HG02973 (cell line): ENCODE results near the gene CCL17.
"Not testable (repeated sequence)": the region's sequence is repeated elsewhere in the genome, so short reads cannot be mapped to it uniquely, and the experiment has no call there.

Experiments used
- ATAC-seq: cut with Tn5 transposase; IDR thresholded peaks from one replicate; pipeline ENCODE4 v1.9.1; 2021; ENCODE audit warnings: moderate library complexity; ENCODE audit not compliant: unreplicated experiment

The CCL17 gene

DNA sequence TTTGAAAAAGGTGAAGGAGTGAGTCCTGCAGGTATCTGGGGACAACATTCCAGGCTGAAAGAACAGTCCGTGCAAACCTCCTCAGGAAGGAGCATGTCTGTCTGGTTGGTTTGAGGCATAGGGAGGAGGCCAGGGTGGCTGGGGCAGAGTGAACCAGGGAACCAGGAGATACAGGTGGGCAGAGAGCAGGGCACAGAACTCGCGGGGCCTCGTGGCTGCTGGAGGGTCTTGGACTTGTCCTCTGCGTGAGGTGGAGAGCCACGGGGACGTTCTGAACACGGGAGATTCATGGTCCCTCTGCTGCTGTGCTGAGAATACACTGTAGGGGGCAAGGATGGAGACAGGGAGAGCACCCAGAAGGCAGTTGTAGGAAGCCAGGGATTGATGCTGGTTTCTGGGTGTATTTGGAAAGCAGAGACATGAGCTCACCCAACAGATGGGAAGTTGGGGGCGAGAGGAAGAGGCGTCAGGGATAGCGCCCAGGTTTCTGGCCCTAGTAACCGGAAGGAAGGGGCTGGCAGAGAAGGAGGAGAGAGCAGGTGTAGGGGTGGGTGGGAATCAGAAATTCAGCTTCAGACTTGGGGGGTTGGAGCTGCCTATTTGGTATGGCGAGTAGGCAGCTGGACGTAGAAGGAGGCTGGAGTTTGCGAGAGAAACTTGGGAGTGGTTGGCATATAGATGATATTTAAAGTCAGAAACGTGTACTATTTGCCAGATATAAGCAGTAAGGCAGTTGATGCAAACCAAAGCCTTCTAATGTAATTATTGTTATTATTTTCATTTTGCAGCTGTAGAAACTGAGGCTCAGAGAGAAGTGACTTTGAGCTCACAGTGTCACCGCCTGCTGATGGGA lies at the start of gene CCL17:
CCL17 (plus strand) TSS at position 803 of the 853 bp plus-strand sequence. CDS start 9,166 bp downstream, outside the sequence.
- ATAC-seq = no peak

DNA sequence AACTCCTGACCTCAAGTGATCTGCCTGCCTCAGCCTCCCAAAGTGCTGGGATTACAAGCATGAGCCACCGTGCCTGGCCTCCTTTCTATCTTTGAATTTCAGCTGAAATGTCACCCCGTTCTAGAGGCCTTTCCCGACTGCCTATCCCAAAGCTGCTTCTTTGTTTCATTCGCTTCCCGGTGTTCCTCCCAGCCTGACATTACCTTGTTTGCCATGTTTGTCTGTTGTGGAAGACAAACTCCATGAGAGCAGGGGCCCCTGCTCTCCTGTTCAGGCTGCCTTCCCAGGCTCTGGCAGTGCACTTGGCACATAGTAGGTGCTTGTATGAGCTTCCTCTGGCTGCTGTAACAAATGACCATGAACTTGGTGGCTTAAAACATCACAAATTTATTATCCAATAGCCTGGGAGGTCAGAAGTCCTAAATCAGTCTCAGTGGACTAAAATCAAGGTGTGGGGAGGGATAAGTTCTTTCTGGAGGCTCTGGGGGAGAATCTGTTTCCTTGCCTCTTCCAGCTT lies 48.6 kb upstream of the CCL17 start:
- no peak for ATAC-seq

- no peak for ATAC-seq
Measured at GRCh38 chr16:57356547-57356946, 48.0 kb upstream of the CCL17 start.

GRCh38 chr16:57357330-57358085 lies 47.1 kb upstream of the CCL17 start:
- ATAC-seq = no peak

GRCh38 chr16:57358086-57358420 lies 46.5 kb upstream of the CCL17 start:
- ATAC-seq = no peak

- no peak for ATAC-seq
Measured at GRCh38 chr16:57358527-57359095, 46.0 kb upstream of the CCL17 start, which contains the start of gene CCL22. Gene CCL22 (plus strand): TSS chr16:57358783. CDS start chr16:57358817, 34 bp downstream.

GRCh38 chr16:57360321-57360935 lies 44.1 kb upstream of the CCL17 start:
- ATAC-seq = no peak

GRCh38 chr16:57361404-57361803 lies 43.2 kb upstream of the CCL17 start:
- ATAC-seq = no peak

DNA sequence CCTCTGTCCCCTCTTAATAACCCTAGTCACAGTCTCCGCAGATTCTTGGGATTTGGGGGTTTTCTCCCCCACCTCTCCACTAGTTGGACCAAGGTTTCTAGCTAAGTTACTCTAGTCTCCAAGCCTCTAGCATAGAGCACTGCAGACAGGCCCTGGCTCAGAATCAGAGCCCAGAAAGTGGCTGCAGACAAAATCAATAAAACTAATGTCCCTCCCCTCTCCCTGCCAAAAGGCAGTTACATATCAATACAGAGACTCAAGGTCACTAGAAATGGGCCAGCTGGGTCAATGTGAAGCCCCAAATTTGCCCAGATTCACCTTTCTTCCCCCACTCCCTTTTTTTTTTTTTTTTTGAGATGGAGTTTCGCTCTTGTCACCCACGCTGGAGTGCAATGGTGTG lies 40.4 kb upstream of the CCL17 start:
- ATAC-seq = no peak

GRCh38 chr16:57366544-57367040 lies 38.0 kb upstream of the CCL17 start:
- no peak for ATAC-seq

- ATAC-seq = no peak
Measured at GRCh38 chr16:57367116-57367752, 37.3 kb upstream of the CCL17 start.

DNA sequence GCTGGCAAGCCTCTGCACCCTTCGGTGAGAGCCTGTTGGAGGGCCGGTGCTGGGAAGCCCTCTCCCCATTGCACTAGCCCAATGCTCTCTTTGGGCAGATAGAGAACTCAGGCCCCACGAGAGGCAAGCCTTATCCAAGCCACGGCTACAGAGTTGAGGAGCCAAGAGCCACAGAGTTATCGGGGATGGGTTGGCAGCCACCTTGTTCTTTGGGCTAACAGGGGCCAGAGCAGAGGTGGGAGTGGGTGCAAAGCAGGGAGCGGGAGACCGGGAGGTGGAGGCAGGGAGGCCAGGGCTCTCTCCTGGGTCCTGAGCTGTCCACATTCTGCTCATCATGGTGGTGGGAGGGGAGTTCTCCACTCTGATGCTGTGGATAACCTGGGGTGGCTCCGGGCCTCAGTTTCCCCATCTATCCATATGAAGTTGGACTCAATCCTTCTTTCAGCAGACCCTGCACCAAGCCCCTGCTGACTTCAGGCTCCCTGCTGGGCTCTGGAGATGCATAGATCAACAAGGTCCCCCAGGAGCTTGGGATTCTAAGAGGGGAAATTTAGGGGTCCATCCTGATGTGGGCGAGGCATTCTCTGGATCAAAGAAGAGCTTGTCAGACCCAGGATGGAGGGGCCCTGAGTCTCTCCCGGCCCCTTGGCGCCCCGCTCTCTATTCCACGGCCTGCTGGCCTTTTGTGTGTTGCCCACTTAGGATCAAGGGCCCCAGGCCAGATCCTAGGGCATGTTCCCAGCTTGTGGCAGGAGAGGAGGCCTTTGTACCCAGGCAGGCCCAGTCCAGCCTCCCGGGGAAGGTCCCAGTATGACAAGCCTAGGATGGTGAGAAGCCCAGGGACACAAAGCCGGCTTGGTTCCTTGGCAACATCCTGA lies 32.8 kb upstream of the CCL17 start:
- no peak for ATAC-seq

DNA sequence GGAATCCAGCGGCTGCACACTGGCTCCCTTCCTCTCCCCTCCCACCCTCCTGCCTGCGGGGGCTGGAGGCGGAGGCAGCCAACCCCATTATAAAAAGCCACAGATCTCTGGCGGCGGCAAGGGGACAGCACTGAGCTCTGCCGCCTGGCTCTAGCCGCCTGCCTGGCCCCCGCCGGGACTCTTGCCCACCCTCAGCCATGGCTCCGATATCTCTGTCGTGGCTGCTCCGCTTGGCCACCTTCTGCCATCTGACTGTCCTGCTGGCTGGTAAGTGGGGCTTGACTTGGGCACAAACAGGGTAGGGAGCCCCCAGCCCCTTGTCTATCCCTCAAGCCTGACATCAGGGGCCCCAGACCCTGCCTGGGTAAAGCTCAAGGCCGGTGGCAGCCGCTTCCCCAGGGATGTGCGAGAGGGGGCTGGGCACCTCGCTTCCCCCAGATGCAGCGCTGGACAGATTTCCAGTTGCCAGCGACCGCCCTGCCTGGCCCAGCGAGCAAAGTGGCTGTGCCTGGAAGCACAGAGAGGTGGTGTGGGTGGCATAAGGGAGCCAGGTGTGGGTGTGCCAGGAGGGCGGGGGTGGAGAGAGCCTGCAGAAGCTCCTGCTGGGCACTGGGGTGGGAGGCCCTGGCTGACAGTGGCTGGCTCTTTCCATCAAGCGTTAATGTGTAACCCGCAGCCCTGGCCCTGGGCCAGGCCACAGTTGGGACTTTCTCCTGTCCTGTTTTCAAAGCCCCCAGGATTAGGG lies 32.0 kb upstream of the CCL17 start, which contains the start of gene CX3CL1:
CX3CL1 (plus strand) TSS at position 119 of the 745 bp plus-strand sequence; CDS start at position 198, 79 bp downstream.
- no peak for ATAC-seq

DNA sequence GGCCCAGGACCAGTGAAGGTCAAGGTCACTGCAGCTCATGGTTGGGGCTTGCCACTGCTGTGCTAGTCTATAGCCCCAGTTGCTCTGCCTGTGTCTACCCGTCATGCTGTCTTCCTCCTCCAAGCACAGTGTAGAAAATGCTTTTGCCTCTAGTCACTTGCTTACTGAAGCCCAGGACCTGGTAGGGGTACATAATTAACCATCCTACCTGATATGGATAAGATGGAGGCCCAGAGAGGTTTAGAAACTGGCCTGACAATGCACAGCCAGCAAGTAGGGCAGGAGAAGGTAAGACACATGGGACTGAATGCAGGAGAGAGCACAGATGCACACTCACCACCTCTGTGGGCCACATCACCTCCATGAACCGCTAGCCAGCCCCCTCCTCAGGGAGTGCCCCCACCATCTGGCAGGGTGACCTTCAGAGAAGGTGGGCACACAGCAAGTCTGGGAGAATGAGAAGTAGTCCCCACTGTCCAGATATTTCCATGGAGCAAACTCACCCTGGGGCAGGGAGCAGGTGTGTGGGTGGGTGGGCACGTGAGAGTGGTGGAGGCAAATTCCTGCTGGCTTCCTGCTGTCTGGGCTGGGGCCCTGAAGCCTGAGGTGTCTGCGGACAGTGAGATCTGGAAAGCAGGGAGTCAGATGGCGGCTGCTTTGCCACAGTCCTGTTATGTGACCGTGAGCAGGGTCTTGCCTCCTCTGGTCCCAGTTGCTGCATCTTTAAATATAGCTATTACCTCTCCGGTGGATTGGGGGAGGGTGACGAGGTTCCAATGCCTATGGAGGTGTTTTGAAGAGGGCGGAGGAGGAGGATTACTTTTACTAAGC lies 31.2 kb upstream of the CCL17 start:
- ATAC-seq = no peak

- ATAC-seq = no peak
Measured at GRCh38 chr16:57374067-57374534, 30.5 kb upstream of the CCL17 start.

GRCh38 chr16:57374925-57375465 lies 29.6 kb upstream of the CCL17 start:
- not testable (repeated sequence) for ATAC-seq

DNA sequence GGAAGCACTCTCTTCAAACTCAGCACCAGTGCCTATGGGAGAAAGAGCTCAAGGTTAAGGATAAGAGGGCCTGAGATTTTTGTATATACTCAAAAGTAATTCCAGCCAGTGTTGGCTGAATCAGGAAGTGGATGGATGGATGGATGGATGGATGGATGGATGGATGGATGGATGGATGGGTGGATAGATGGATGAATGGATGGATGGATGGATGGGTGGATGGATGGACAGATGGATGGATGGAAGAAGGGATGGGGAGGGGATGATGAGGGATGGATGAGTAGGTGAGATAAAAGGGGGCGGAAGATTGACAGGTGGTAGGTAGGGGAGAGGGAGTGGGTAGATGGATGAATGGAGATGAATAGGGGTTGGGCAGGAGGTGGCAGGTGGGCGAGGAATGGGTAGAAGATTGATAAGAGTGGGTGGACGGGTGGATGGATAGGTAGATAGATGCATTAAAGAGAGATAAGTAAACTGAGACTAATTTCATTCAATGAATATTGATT lies 28.2 kb upstream of the CCL17 start:
- ATAC-seq = no peak
